SK-N-SH (cell line): ENCODE measurements around the gene ZNF684. TPM values are rescaled to one million over a fixed set of nuclear protein-coding genes. Genes with fewer than 3 reads are reported as not detected.

ENCODE experiments used
- CTCF ChIA-PET: fragments of 300-600, 350-600 bp; formaldehyde crosslinking; extraction: SDS; loops from one replicate; lab custom pipeline; 2021; lab: Yijun Ruan, JAX
- POLR2A ChIA-PET: fragments of 350-600 bp; sonication (Branson Sonifier 250); formaldehyde crosslinking; extraction: SDS; loops from one replicate; lab custom pipeline; 2020; ENCODE audit warnings: antibody characterized with exemption, inconsistent platforms; lab: Yijun Ruan, JAX
- DNase-seq: peaks from one replicate; pipeline ENCODE4 v3.0.0; 2012
- H2AFZ ChIP-seq: fragments of 200-600 bp; sonication (generic); 2 replicates; pipeline ENCODE4 v1.8.1; 2016; ENCODE audit warnings: antibody characterized with exemption, mild to moderate bottlenecking, low read depth
- H3F3A ChIP-seq: fragments of 200-600 bp; sonication (generic); replicated peaks from 2 replicates; pipeline ENCODE3; 2016; ENCODE audit warnings: antibody characterized with exemption, mild to moderate bottlenecking; ENCODE audit not compliant: insufficient read depth
- H3K27ac ChIP-seq, 2 experiments: fragments of 200-500 bp in 1 of 2; fragments of 200-600 bp in 1 of 2; sonication (Bioruptor generic) in 1 of 2; sonication (generic), shearing (Covaris generic) in 1 of 2; 2 replicates each; pipeline versions ENCODE4 v1.5.1 to v1.6.1; 2014 to 2016; ENCODE audit warnings: low read depth in 2 of 2, inconsistent platforms in 1 of 2, low read length in 1 of 2, mild to moderate bottlenecking in 1 of 2, mixed read lengths in 1 of 2
- H3K27me3 ChIP-seq: fragments of 200-600 bp; sonication (generic), shearing (Covaris generic); 2 replicates; pipeline ENCODE4 v1.6.1; 2016; ENCODE audit warnings: mixed run types; ENCODE audit not compliant: insufficient read depth
- H3K36me3 ChIP-seq, 2 experiments: fragments of 200-500 bp in 1 of 2; fragments of 200-600 bp in 1 of 2; sonication (Bioruptor generic) in 1 of 2; sonication (generic) in 1 of 2; replicated peaks in 1 of 2; 2 replicates each; pipeline versions ENCODE3 to v1.5.1; 2014 to 2016; ENCODE audit warnings: low read length in 1 of 2, mild to moderate bottlenecking in 1 of 2; ENCODE audit not compliant: insufficient read depth in 2 of 2, control insufficient read depth in 1 of 2
- H3K4me1 ChIP-seq, 2 experiments: fragments of 200-500 bp in 1 of 2; fragments of 200-600 bp in 1 of 2; sonication (Bioruptor generic) in 1 of 2; sonication (generic), shearing (Covaris generic) in 1 of 2; 2 replicates each; pipeline versions ENCODE4 v1.5.1 to v1.6.1; 2014 to 2016; ENCODE audit warnings: low read depth in 1 of 2, low read length in 1 of 2, mixed run types in 1 of 2; ENCODE audit not compliant: insufficient read depth in 2 of 2, control insufficient read depth in 1 of 2
- H3K4me2 ChIP-seq: fragments of 200-600 bp; sonication (generic), shearing (Covaris generic); 2 replicates; pipeline ENCODE4 v1.6.1; 2017; ENCODE audit warnings: mixed run types
- H3K4me3 ChIP-seq, 2 experiments: fragments of 200-500 bp in 1 of 2; fragments of 200-600 bp in 1 of 2; sonication (Bioruptor generic) in 1 of 2; sonication (generic), shearing (Covaris generic) in 1 of 2; 2 replicates each; pipeline versions ENCODE4 v1.5.1 to v1.8.1; 2014 to 2016; ENCODE audit warnings: low read depth in 2 of 2, inconsistent platforms in 1 of 2, low read length in 1 of 2, mild to moderate bottlenecking in 1 of 2, mixed read lengths in 1 of 2, moderate library complexity in 1 of 2
- H3K79me2 ChIP-seq: fragments of 200-600 bp; sonication (generic); 2 replicates; pipeline ENCODE4 v1.8.1; 2017; ENCODE audit warnings: mild to moderate bottlenecking; ENCODE audit not compliant: insufficient read depth
- H3K9ac ChIP-seq: fragments of 200-600 bp; sonication (generic); 2 replicates; pipeline ENCODE4 v1.6.1; 2017; ENCODE audit warnings: mixed run types
- H3K9me2 ChIP-seq: fragments of 200-600 bp; sonication (generic); 2 replicates; pipeline ENCODE4 v1.6.1; 2017; ENCODE audit warnings: mixed run types
- H3K9me3 ChIP-seq: fragments of 200-600 bp; sonication (generic); 2 replicates; pipeline ENCODE4 v1.6.1; 2017; ENCODE audit warnings: mixed run types, mild to moderate bottlenecking, moderate library complexity
- H4K20me1 ChIP-seq: fragments of 200-600 bp; sonication (generic); 2 replicates; pipeline ENCODE4 v1.6.1; 2017; ENCODE audit warnings: mild to moderate bottlenecking, mixed run types; ENCODE audit not compliant: insufficient read depth
- CHD2 ChIP-seq: fragments of 150-350 bp; IDR thresholded peaks from 2 replicates; pipeline ENCODE4 v1.6.1; 2018; ENCODE audit warnings: low read length; ENCODE audit not compliant: partially characterized antibody
- EP300 ChIP-seq, 2 experiments: IDR thresholded peaks; 2 replicates each; pipeline versions ENCODE4 v1.4.0 to v1.6.1; 2012; ENCODE audit warnings: borderline replicate concordance in 1 of 2, low read depth in 1 of 2, low read length in 1 of 2
- EZH2phosphoT487 ChIP-seq: fragments of 200-600 bp; sonication (generic); IDR thresholded peaks from 2 replicates; pipeline ENCODE4 v1.6.1; 2017; ENCODE audit warnings: low read depth, mixed run types, mild to moderate bottlenecking, antibody characterized with exemption, moderate library complexity, borderline replicate concordance
- FOSL2 ChIP-seq: IDR thresholded peaks from 2 replicates; pipeline ENCODE4 v1.4.0; 2012; ENCODE audit warnings: low read depth, mild to moderate bottlenecking, moderate library complexity, borderline replicate concordance
- FOXJ3 ChIP-seq: sonication (generic); formaldehyde crosslinking; IDR thresholded peaks from 2 replicates; pipeline ENCODE4 v1.5.1; 2020; ENCODE audit warnings: mild to moderate bottlenecking, missing genetic modification reagents
- GABPA ChIP-seq: IDR thresholded peaks from 2 replicates; pipeline ENCODE4 v1.4.0; 2012; ENCODE audit warnings: low read depth, mild to moderate bottlenecking
- GATA2 ChIP-seq: sonication (generic); formaldehyde crosslinking; IDR thresholded peaks from 2 replicates; pipeline ENCODE4 v1.5.0; 2020; ENCODE audit warnings: mild to moderate bottlenecking, missing genetic modification reagents
- MEF2A ChIP-seq: IDR thresholded peaks from 2 replicates; pipeline ENCODE4 v1.4.0; 2012; ENCODE audit warnings: low read depth, borderline replicate concordance
- NRF1 ChIP-seq: IDR thresholded peaks from 2 replicates; pipeline ENCODE4 v1.6.1; 2012; ENCODE audit warnings: low read depth, mild to moderate bottlenecking, low read length
- RAD21 ChIP-seq: IDR thresholded peaks from 2 replicates; pipeline ENCODE4 v1.6.1; 2012; ENCODE audit warnings: mild to moderate bottlenecking, low read length
- TAF1 ChIP-seq: IDR thresholded peaks from 2 replicates; pipeline ENCODE4 v1.6.1; 2012; ENCODE audit warnings: low read depth, mild to moderate bottlenecking, low read length, moderate library complexity, borderline replicate concordance
- ZBTB33 ChIP-seq: IDR thresholded peaks from 2 replicates; pipeline ENCODE4 v1.4.0; 2012; ENCODE audit warnings: low read depth, borderline replicate concordance
- WGBS: methylation state at CpG from one replicate; pipeline ENCODE4 v1.1.6; 2017; ENCODE audit warnings: low lambda C conversion rate; 5-methylcytosine and 5-hydroxymethylcytosine counted together
- polyA plus RNA-seq, 3 experiments: library from polyadenylated mRNA; depleted of rRNA; stranded (reverse); fragments of >200 nt; gene quantifications; 2 replicates each; pipeline ENCODE4 v1.2.3, GENCODE V29; 2012

ZNF684 gene
- polyA plus RNA-seq, 1 of the 3 experiments (the other 2 are of a cell fraction) = 1.8 TPM

DNA sequence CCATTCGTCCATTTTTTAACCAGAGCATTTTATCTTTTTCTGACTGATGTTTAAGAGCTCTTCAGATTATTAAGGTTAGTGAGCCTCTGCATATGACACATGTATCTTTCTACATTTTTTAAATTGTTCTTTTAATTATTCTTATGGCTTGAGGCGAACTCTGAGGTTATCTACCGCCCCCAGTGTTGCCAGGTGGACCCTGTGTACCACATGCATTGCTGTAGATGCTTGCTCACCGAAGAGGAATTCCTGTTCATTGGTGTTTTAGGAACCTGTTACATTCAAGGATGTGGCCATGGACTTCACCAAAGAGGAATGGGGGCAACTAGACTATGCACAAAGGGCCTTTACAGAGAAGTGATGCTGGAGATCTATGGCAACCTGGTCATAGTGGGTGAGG is 31.8 kb downstream of the ZNF684 start:
- H3K27me3 ChIP-seq = no peaks in the 10 kb centered on the region
- H3K79me2 ChIP-seq = no peaks in the 10 kb centered on the region
- H3K36me3 ChIP-seq = no peaks in the 10 kb centered on the region
- 40% methylated on average over 4 of the region's 4 CpGs for WGBS
- H4K20me1 ChIP-seq = no peaks in the 10 kb centered on the region
- H3F3A ChIP-seq = no peaks in the 10 kb centered on the region
- no peak for TF ChIP-seq RAD21
- no peak for TF ChIP-seq GATA2 (CRISPR knock-in tag)
- no peak for TF ChIP-seq FOSL2
- TF ChIP-seq EZH2phosphoT487 = no peak
- TF ChIP-seq ZBTB33 = no peak
- TF ChIP-seq FOXJ3 (CRISPR knock-in tag) = no peak
- TF ChIP-seq EP300 (IDR thresholded peaks at IDR 0.05; ENCODE audit: borderline replicate concordance in 1 of 2, low read depth in 1 of 2, low read length in 1 of 2) = no peak
- TF ChIP-seq MEF2A = no peak
- no peak overlapping the region for H2AFZ ChIP-seq
- H3K27ac ChIP-seq = no peak overlapping the region
- ChIA-PET POLR2A (no interaction called here), CTCF (interaction anchor here (1.2 kb wide), 1 partner anchor 299 kb away, joined by 3 read pairs; the partner anchor contains the start of gene CITED4)
- H3K9me3 ChIP-seq = no peaks in the 10 kb centered on the region
- no peak overlapping the region for H3K4me3 ChIP-seq
- no peaks in the 10 kb centered on the region for H3K9me2 ChIP-seq
- no peak overlapping the region for H3K4me2 ChIP-seq
- no peak for DNase-seq
- no peaks in the 10 kb centered on the region for H3K4me1 ChIP-seq
- no peak overlapping the region for H3K9ac ChIP-seq

- H3K36me3 ChIP-seq = no peaks in the 10 kb centered on the region
- no peaks in the 10 kb centered on the region for H3K79me2 ChIP-seq
- H4K20me1 ChIP-seq = no peaks in the 10 kb centered on the region
- H2AFZ ChIP-seq = no peak overlapping the region
- no peak overlapping the region for H3K27ac ChIP-seq
- POLR2A ChIA-PET = no interaction called here
- H3K9me2 ChIP-seq = no peaks in the 10 kb centered on the region
- H3K4me1 ChIP-seq = no peaks in the 10 kb centered on the region
- no peaks in the 10 kb centered on the region for H3K9me3 ChIP-seq
- CTCF ChIA-PET = no interaction called here
- WGBS = 63% methylated on average over 3 of the region's 3 CpGs
- no peaks in the 10 kb centered on the region for H3K27me3 ChIP-seq
- no peak overlapping the region for H3K4me3 ChIP-seq
- no peaks in the 10 kb centered on the region for H3F3A ChIP-seq
- H3K4me2 ChIP-seq = no peak overlapping the region
- no peak for TF ChIP-seq CHD2
- TF ChIP-seq NRF1 = no peak
- TF ChIP-seq GATA2 (CRISPR knock-in tag) = no peak
- no peak for TF ChIP-seq TAF1
- no peak for TF ChIP-seq GABPA
- DNase-seq = no peak
- no peak overlapping the region for H3K9ac ChIP-seq
These were observed 33.1 kb downstream of the ZNF684 start for GRCh38 chr1:40564506-40564905.
